Measurements from ENCODE around the gene PARM1. TPM values are rescaled to one million over a fixed set of nuclear protein-coding genes. Genes with fewer than 3 reads are reported as not detected.

PARM1 gene
- total RNA-seq, 3 donors from 2014 or later (not counting 1 experiment from before 2014, with no cell fraction given) = 0.14 to 1.4 (median 0.24) TPM

GRCh38 chr4:75071317-75071716 is 138.4 kb downstream of the PARM1 start:
- intact Hi-C loops (cut with micrococcal nuclease) = no loop called here
- no peak for ATAC-seq
- H3K9me3 ChIP-seq (ENCODE audit: control insufficient read depth, insufficient read depth, low read length) = no peaks in the 10 kb centered on the region
- no peak overlapping the region for H3K27ac Mint-ChIP-seq
- H3K36me3 Mint-ChIP-seq = no peaks in the 10 kb centered on the region
- H3K4me3 Mint-ChIP-seq = no peak overlapping the region
- no peaks in the 10 kb centered on the region for H3K27me3 Mint-ChIP-seq (ENCODE audit: low read depth in 2 of 2)
- DNase-seq = no peak
- TF ChIP-seq CTCF (IDR thresholded peaks at IDR 0.05) = no peak
- no peaks in the 10 kb centered on the region for H3K27me3 ChIP-seq (ENCODE audit: control insufficient read depth, insufficient read depth, low read length)
- H3K9me3 Mint-ChIP-seq = peaks cover 2 to 5% of the 10 kb centered on the region in 2 donors
- no peak overlapping the region for H3K27ac ChIP-seq (ENCODE audit: low read length)
- H3K4me1 ChIP-seq (ENCODE audit: control insufficient read depth, insufficient read depth, low read length) = no peaks in the 10 kb centered on the region
- no peaks in the 10 kb centered on the region for H3K36me3 ChIP-seq (ENCODE audit: control insufficient read depth, insufficient read depth, low read length)
- H3K4me1 Mint-ChIP-seq = no peaks in the 10 kb centered on the region
- 95% methylated on average over 3 of the region's 4 CpGs for WGBS (ENCODE audit: insufficient coverage)
- no peak overlapping the region for H3K4me3 ChIP-seq (ENCODE audit: low read length)

- H3K27ac Mint-ChIP-seq = no peak overlapping the region
- H3K4me3 ChIP-seq (ENCODE audit: low read length) = no peak overlapping the region
- intact Hi-C loops (cut with micrococcal nuclease) = no loop called here
- TF ChIP-seq CTCF (IDR thresholded peaks at IDR 0.05) = no peak
- H3K36me3 Mint-ChIP-seq = no peaks in the 10 kb centered on the region
- H3K36me3 ChIP-seq (ENCODE audit: control insufficient read depth, insufficient read depth, low read length) = no peaks in the 10 kb centered on the region
- ATAC-seq = no peak
- no peak for DNase-seq
- no peak overlapping the region for H3K27ac ChIP-seq (ENCODE audit: low read length)
- H3K9me3 ChIP-seq (ENCODE audit: control insufficient read depth, insufficient read depth, low read length) = no peaks in the 10 kb centered on the region
- H3K4me3 Mint-ChIP-seq = no peak overlapping the region
- 90% methylated on average over 2 of the region's 2 CpGs for WGBS (ENCODE audit: insufficient coverage)
- no peaks in the 10 kb centered on the region for H3K4me1 Mint-ChIP-seq
- no peaks in the 10 kb centered on the region for H3K4me1 ChIP-seq (ENCODE audit: control insufficient read depth, insufficient read depth, low read length)
- no peaks in the 10 kb centered on the region for H3K27me3 Mint-ChIP-seq (ENCODE audit: low read depth in 2 of 2)
- peaks cover 10 to 12% of the 10 kb centered on the region in 2 donors for H3K9me3 Mint-ChIP-seq
- H3K27me3 ChIP-seq (ENCODE audit: control insufficient read depth, insufficient read depth, low read length) = no peaks in the 10 kb centered on the region
These were observed 148.0 kb downstream of the PARM1 start for GRCh38 chr4:75080888-75081287.

GRCh38 chr4:75081561-75081960 is 148.6 kb downstream of the PARM1 start:
- no peaks in the 10 kb centered on the region for H3K36me3 Mint-ChIP-seq
- no peak for TF ChIP-seq CTCF (IDR thresholded peaks at IDR 0.05)
- 88% methylated on average over 1 of the region's 1 CpG for WGBS (ENCODE audit: insufficient coverage)

GRCh38 chr4:75087416-75087815 is 154.5 kb downstream of the PARM1 start:
- no peak for ATAC-seq
- Histone ChIP-seq H3K27me3 (ENCODE audit: control insufficient read depth, insufficient read depth, low read length) (no peaks in the 10 kb centered on the region), H3K27ac (ENCODE audit: low read length) (no peak overlapping the region), H3K4me1 (ENCODE audit: control insufficient read depth, insufficient read depth, low read length) (no peaks in the 10 kb centered on the region), H3K4me3 (ENCODE audit: low read length) (no peak overlapping the region), H3K9me3 (ENCODE audit: control insufficient read depth, insufficient read depth, low read length) (no peaks in the 10 kb centered on the region), H3K36me3 (ENCODE audit: control insufficient read depth, insufficient read depth, low read length) (no peaks in the 10 kb centered on the region)
- DNase-seq = no peak
- WGBS (ENCODE audit: insufficient coverage) = 100% methylated on average over 1 of the region's 1 CpG
- H3K4me1 Mint-ChIP-seq = no peaks in the 10 kb centered on the region
- intact Hi-C loops (cut with micrococcal nuclease) = no loop called here
- H3K27ac Mint-ChIP-seq = no peak overlapping the region
- no peak for TF ChIP-seq CTCF (IDR thresholded peaks at IDR 0.05)
- no peak overlapping the region for H3K4me3 Mint-ChIP-seq
- H3K36me3 Mint-ChIP-seq = no peaks in the 10 kb centered on the region
- H3K9me3 Mint-ChIP-seq = peaks cover 6 to 10% of the 10 kb centered on the region in 2 donors
- H3K27me3 Mint-ChIP-seq (ENCODE audit: low read depth in 2 of 2) = no peaks in the 10 kb centered on the region

More at GRCh38 chr4:75081561-75081960, 148.6 kb downstream of the PARM1 start:
- H3K27me3 Mint-ChIP-seq (ENCODE audit: low read depth in 2 of 2) = no peaks in the 10 kb centered on the region
- Histone ChIP-seq H3K4me3 (ENCODE audit: low read length) (no peak overlapping the region), H3K36me3 (ENCODE audit: control insufficient read depth, insufficient read depth, low read length) (no peaks in the 10 kb centered on the region), H3K9me3 (ENCODE audit: control insufficient read depth, insufficient read depth, low read length) (no peaks in the 10 kb centered on the region), H3K4me1 (ENCODE audit: control insufficient read depth, insufficient read depth, low read length) (no peaks in the 10 kb centered on the region), H3K27me3 (ENCODE audit: control insufficient read depth, insufficient read depth, low read length) (no peaks in the 10 kb centered on the region), H3K27ac (ENCODE audit: low read length) (no peak overlapping the region)
- intact Hi-C loops (cut with micrococcal nuclease) = no loop called here
- DNase-seq = no peak
- no peak overlapping the region for H3K27ac Mint-ChIP-seq
- peaks cover 10 to 14% of the 10 kb centered on the region in 2 donors for H3K9me3 Mint-ChIP-seq
- H3K4me1 Mint-ChIP-seq = no peaks in the 10 kb centered on the region
- H3K4me3 Mint-ChIP-seq = no peak overlapping the region
- ATAC-seq = no peak

Data from natural killer cell (primary cell).